Measurements from ENCODE around the gene BLCAP. TPM values are rescaled to one million over a fixed set of nuclear protein-coding genes. Genes with fewer than 3 reads are reported as not detected.

Gene BLCAP
- total RNA-seq, 1 donor from 2014 or later, result 36.3 TPM

- no peak for TF ChIP-seq CTCF (IDR thresholded peaks at IDR 0.05; ENCODE audit: insufficient read depth, low read length, poor library complexity, severe bottlenecking)
- Histone ChIP-seq H3K36me3 (ENCODE audit: control insufficient read depth, insufficient read depth, low read length) (no peaks in the 10 kb centered on the region), H3K4me3 (ENCODE audit: low read depth, low read length) (no peak overlapping the region), H3K27me3 (ENCODE audit: control insufficient read depth, insufficient read depth, low read length) (no peaks in the 10 kb centered on the region)
- no peak for DNase-seq (ENCODE audit: low read depth)
Observed at GRCh38 chr20:37500311-37500710, 27.4 kb downstream of the BLCAP start.

- Histone ChIP-seq H3K36me3 (ENCODE audit: control insufficient read depth, insufficient read depth, low read length) (no peaks in the 10 kb centered on the region), H3K27me3 (ENCODE audit: control insufficient read depth, insufficient read depth, low read length) (no peaks in the 10 kb centered on the region), H3K4me3 (ENCODE audit: low read depth, low read length) (no peak overlapping the region)
- no peak for DNase-seq (ENCODE audit: low read depth)
- no peak for TF ChIP-seq CTCF (IDR thresholded peaks at IDR 0.05; ENCODE audit: insufficient read depth, low read length, poor library complexity, severe bottlenecking)
Observed at GRCh38 chr20:37498066-37498665, 29.5 kb downstream of the BLCAP start.

- Histone ChIP-seq H3K4me3 (ENCODE audit: low read depth, low read length) (no peak overlapping the region), H3K36me3 (ENCODE audit: control insufficient read depth, insufficient read depth, low read length) (no peaks in the 10 kb centered on the region)
- TF ChIP-seq CTCF (IDR thresholded peaks at IDR 0.05; ENCODE audit: insufficient read depth, low read length, poor library complexity, severe bottlenecking), result no peak
Observed at GRCh38 chr20:37494796-37495195, 32.9 kb downstream of the BLCAP start.

GRCh38 chr20:37494301-37494700 lies 33.4 kb downstream of the BLCAP start:
- Histone ChIP-seq H3K27me3 (ENCODE audit: control insufficient read depth, insufficient read depth, low read length) (no peaks in the 10 kb centered on the region), H3K4me3 (ENCODE audit: low read depth, low read length) (no peak overlapping the region), H3K36me3 (ENCODE audit: control insufficient read depth, insufficient read depth, low read length) (no peaks in the 10 kb centered on the region)
- no peak for TF ChIP-seq CTCF (IDR thresholded peaks at IDR 0.05; ENCODE audit: insufficient read depth, low read length, poor library complexity, severe bottlenecking)
- no peak for DNase-seq (ENCODE audit: low read depth)

More at GRCh38 chr20:37494796-37495195, 32.9 kb downstream of the BLCAP start:
- H3K27me3 ChIP-seq (ENCODE audit: control insufficient read depth, insufficient read depth, low read length), result no peaks in the 10 kb centered on the region
- DNase-seq (ENCODE audit: low read depth), result no peak

- TF ChIP-seq CTCF (IDR thresholded peaks at IDR 0.05; ENCODE audit: insufficient read depth, low read length, poor library complexity, severe bottlenecking), result no peak
- Histone ChIP-seq H3K27me3 (ENCODE audit: control insufficient read depth, insufficient read depth, low read length) (no peaks in the 10 kb centered on the region), H3K36me3 (ENCODE audit: control insufficient read depth, insufficient read depth, low read length) (no peaks in the 10 kb centered on the region), H3K4me3 (ENCODE audit: low read depth, low read length) (no peak overlapping the region)
- DNase-seq (ENCODE audit: low read depth), result no peak
Observed at GRCh38 chr20:37492945-37493344, 34.7 kb downstream of the BLCAP start.

GRCh38 chr20:37492096-37492625 lies 35.5 kb downstream of the BLCAP start:
- H3K36me3 ChIP-seq (ENCODE audit: control insufficient read depth, insufficient read depth, low read length), result no peaks in the 10 kb centered on the region
- no peaks in the 10 kb centered on the region for H3K27me3 ChIP-seq (ENCODE audit: control insufficient read depth, insufficient read depth, low read length)
- no peak overlapping the region for H3K4me3 ChIP-seq (ENCODE audit: low read depth, low read length)
- no peak for TF ChIP-seq CTCF (IDR thresholded peaks at IDR 0.05; ENCODE audit: insufficient read depth, low read length, poor library complexity, severe bottlenecking)
- no peak for DNase-seq (ENCODE audit: low read depth)
